GM23338 (cell line): ENCODE measurements around the gene SLC47A1. TPM values are rescaled to one million over a fixed set of nuclear protein-coding genes. Genes with fewer than 3 reads are reported as not detected.

Source experiments
- ATAC-seq: fragments of 200-7000 bp; cut with Tn5 transposase; 3 replicates; pipeline ENCODE4 v1.9.1; 2020
- DNase-seq: peaks from one replicate; pipeline ENCODE4 v3.0.0-alpha.2; 2015; ENCODE audit warnings: low spot score
- H2AFZ ChIP-seq: fragments of 200-600 bp; sonication (generic); 2 replicates; pipeline ENCODE4 v1.8.0; 2016; ENCODE audit warnings: antibody characterized with exemption, mild to moderate bottlenecking, moderate library complexity
- H3F3A ChIP-seq: fragments of 200-600 bp; sonication (generic); replicated peaks from 2 replicates; pipeline ENCODE4 v1.8.0; 2017; ENCODE audit warnings: antibody characterized with exemption, mixed run types, low read depth
- H3K27ac ChIP-seq: fragments of 200-600 bp; sonication (generic); 2 replicates; pipeline ENCODE4 v1.6.1; 2016; ENCODE audit warnings: low read depth
- H3K27me3 ChIP-seq: fragments of 200-600 bp; sonication (generic); 2 replicates; pipeline ENCODE4 v1.8.0; 2016; ENCODE audit warnings: mild to moderate bottlenecking, mixed run types, moderate library complexity; ENCODE audit not compliant: insufficient read depth
- H3K36me3 ChIP-seq: fragments of 200-600 bp; sonication (generic); 2 replicates; pipeline ENCODE4 v1.8.0; 2016; ENCODE audit warnings: mild to moderate bottlenecking; ENCODE audit not compliant: insufficient read depth
- H3K4me1 ChIP-seq: fragments of 200-600 bp; sonication (generic); 2 replicates; pipeline ENCODE4 v1.8.0; 2016; ENCODE audit warnings: mild to moderate bottlenecking, moderate library complexity; ENCODE audit not compliant: insufficient read depth
- H3K4me2 ChIP-seq: fragments of 200-600 bp; sonication (generic); 2 replicates; pipeline ENCODE4 v1.7.1; 2017; ENCODE audit warnings: mixed run types
- H3K4me3 ChIP-seq: fragments of 200-600 bp; sonication (generic); 2 replicates; pipeline ENCODE4 v1.6.1; 2016; ENCODE audit warnings: mixed run types
- H3K79me2 ChIP-seq: fragments of 200-600 bp; sonication (generic); replicated peaks from 2 replicates; pipeline ENCODE4 v1.8.0; 2017; ENCODE audit warnings: mild to moderate bottlenecking; ENCODE audit not compliant: insufficient read depth
- H3K9me2 ChIP-seq: fragments of 200-600 bp; sonication (generic); 2 replicates; pipeline ENCODE4 v1.8.0; 2017; ENCODE audit not compliant: insufficient read depth
- H4K20me1 ChIP-seq: fragments of 200-600 bp; sonication (generic); replicated peaks from 2 replicates; pipeline ENCODE4 v1.8.0; 2017; ENCODE audit warnings: mild to moderate bottlenecking; ENCODE audit not compliant: insufficient read depth
- H3K27ac Mint-ChIP-seq: 2 replicates; pipeline ENCODE4 v1.8.0; 2020; ENCODE audit warnings: inconsistent platforms, mild to moderate bottlenecking, moderate library complexity, mixed read lengths
- H3K27me3 Mint-ChIP-seq: 3 replicates; pipeline ENCODE4 v1.8.0; 2022; ENCODE audit warnings: low read depth, mild to moderate bottlenecking, moderate library complexity, mixed read lengths, inconsistent platforms; ENCODE audit not compliant: insufficient read depth, poor library complexity
- H3K36me3 Mint-ChIP-seq: 3 replicates; pipeline ENCODE4 v1.8.0; 2021; ENCODE audit warnings: low read depth, mild to moderate bottlenecking, inconsistent platforms, moderate library complexity, mixed read lengths
- H3K4me1 Mint-ChIP-seq: 3 replicates; pipeline ENCODE4 v1.8.0; 2020; ENCODE audit warnings: mild to moderate bottlenecking, inconsistent platforms, mixed read lengths
- H3K4me3 Mint-ChIP-seq: 3 replicates; pipeline ENCODE4 v1.8.0; 2021; ENCODE audit warnings: moderate library complexity, mild to moderate bottlenecking, inconsistent platforms, mixed read lengths
- H3K9me3 Mint-ChIP-seq: 3 replicates; pipeline ENCODE4 v1.8.0; 2020; ENCODE audit warnings: moderate library complexity, mild to moderate bottlenecking, inconsistent platforms, mixed read lengths
- CREB1 ChIP-seq: fragments of 250-450 bp; sonication (Bioruptor Pico); IDR thresholded peaks from 2 replicates; pipeline ENCODE4 v1.5.0; 2020; ENCODE audit warnings: low read depth, mild to moderate bottlenecking, moderate library complexity
- EZH2 ChIP-seq: fragments of 200-600 bp; sonication (generic); IDR thresholded peaks from one replicate; pipeline ENCODE4 v1.8.0; 2017; ENCODE audit warnings: antibody characterized with exemption, mild to moderate bottlenecking, low read depth; ENCODE audit not compliant: unreplicated experiment
- JUNB ChIP-seq: IDR thresholded peaks from one replicate; pipeline ENCODE4 v1.6.1; 2016; ENCODE audit warnings: antibody characterized with exemption; ENCODE audit not compliant: unreplicated experiment
- NANOG ChIP-seq: IDR thresholded peaks from 2 replicates; pipeline ENCODE4 v1.6.1; 2016; ENCODE audit warnings: antibody characterized with exemption, borderline replicate concordance
- POLR2AphosphoS5 ChIP-seq: IDR thresholded peaks from 2 replicates; pipeline ENCODE4 v1.6.1; 2016; ENCODE audit warnings: antibody characterized with exemption, low read depth
- ZNF114 ChIP-seq: fragments of 250-450 bp; sonication (Bioruptor Pico); IDR thresholded peaks from 2 replicates; pipeline ENCODE4 v1.5.0; 2020; ENCODE audit warnings: mild to moderate bottlenecking, moderate library complexity
- polyA plus RNA-seq: library from polyadenylated mRNA; unstranded; fragments of >200 nt; fragmentation: Nextera tagmentation; extraction: Ambion mirVana; gene quantifications from 2 replicates; pipeline ENCODE4 v1.2.1, GENCODE V29; 2016
- total RNA-seq: library from RNA; depleted of rRNA; stranded (reverse); fragments of >200 nt; shearing (Covaris generic); gene quantifications from 2 replicates; pipeline ENCODE4 v1.2.3, GENCODE V29; 2014
- TF ChIP-seq, protein P1 (sequence below), 2 experiments: fragments of 200-600 bp in 1 of 2; sonication (generic) in 1 of 2; conservative IDR thresholded peaks; 2 replicates each; pipeline versions ENCODE4 v1.5.1 to v1.6.1; 2016 to 2017; ENCODE audit warnings: antibody characterized with exemption in 2 of 2, low read depth in 2 of 2, mild to moderate bottlenecking in 2 of 2, moderate library complexity in 1 of 2
- TF ChIP-seq, protein P2 (sequence below): fragments of 250-450 bp; sonication (Bioruptor Pico); IDR thresholded peaks from 2 replicates; pipeline ENCODE4 v1.5.0; 2020; ENCODE audit warnings: mild to moderate bottlenecking, moderate library complexity

SLC47A1 gene
- total and polyA plus RNA-seq, 2 experiments from 2014 or later = 0.53 to 1.9 TPM

DNA sequence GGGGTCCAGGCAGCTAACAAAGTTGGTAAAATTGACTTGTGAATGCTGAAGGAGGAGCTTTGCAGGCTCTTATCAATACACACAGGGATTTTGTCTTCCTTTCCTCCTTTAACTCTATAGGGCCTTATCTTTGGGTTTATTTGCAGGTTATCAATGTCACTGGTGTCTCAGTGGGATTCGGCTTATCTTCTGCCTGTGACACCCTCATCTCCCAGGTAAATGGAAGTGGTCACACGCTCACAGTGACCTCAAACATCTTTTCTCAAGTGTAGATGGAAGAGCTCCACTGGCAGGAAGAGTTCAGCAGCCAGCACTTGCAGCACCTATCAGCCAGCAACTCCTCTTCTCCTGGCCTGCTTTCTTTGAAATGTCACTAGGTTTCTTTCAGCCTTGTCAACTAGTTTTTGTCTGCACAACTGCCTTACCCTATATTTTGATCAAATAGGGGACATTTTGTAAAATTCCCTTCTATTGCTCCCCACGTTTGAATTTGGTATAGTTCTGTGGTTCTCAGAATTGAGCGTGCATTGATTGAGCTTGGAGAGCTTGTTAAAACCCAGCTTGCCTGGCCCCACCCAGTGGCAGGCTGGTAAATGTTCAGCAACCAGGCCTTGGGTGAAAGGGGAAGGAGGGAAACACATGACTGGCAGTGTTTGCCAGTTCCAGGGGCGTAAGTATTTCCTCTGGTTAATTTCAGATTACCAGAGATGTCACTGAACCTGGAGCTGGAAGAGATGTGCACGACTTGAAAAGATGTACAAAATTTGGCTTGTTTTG is 12.8 kb downstream of the SLC47A1 start:
- no peak overlapping the region for H3K4me3 Mint-ChIP-seq
- Histone ChIP-seq H3K9me2 (no peaks in the 10 kb centered on the region), H3F3A (no peaks in the 10 kb centered on the region), H3K79me2 (no peaks in the 10 kb centered on the region), H4K20me1 (no peaks in the 10 kb centered on the region), H3K27ac (no peak overlapping the region), H3K27me3 (no peaks in the 10 kb centered on the region), H3K4me2 (no peak overlapping the region), H3K36me3 (no peaks in the 10 kb centered on the region), H3K4me3 (no peak overlapping the region), H3K4me1 (peaks cover 5% of the 10 kb centered on the region; the same call in 1 of the 2 replicates), H2AFZ (no peak overlapping the region)
- ATAC-seq (peak; percentile 69), DNase-seq (peak; percentile 36)
- peaks cover 6% of the 10 kb centered on the region for H3K27me3 Mint-ChIP-seq
- TF ChIP-seq, protein P1, sequence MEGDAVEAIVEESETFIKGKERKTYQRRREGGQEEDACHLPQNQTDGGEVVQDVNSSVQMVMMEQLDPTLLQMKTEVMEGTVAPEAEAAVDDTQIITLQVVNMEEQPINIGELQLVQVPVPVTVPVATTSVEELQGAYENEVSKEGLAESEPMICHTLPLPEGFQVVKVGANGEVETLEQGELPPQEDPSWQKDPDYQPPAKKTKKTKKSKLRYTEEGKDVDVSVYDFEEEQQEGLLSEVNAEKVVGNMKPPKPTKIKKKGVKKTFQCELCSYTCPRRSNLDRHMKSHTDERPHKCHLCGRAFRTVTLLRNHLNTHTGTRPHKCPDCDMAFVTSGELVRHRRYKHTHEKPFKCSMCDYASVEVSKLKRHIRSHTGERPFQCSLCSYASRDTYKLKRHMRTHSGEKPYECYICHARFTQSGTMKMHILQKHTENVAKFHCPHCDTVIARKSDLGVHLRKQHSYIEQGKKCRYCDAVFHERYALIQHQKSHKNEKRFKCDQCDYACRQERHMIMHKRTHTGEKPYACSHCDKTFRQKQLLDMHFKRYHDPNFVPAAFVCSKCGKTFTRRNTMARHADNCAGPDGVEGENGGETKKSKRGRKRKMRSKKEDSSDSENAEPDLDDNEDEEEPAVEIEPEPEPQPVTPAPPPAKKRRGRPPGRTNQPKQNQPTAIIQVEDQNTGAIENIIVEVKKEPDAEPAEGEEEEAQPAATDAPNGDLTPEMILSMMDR (conservative IDR thresholded peaks at IDR 0.05; ENCODE audit: low read depth in 2 of 2) = peak; percentile 23 to 46; a peak in 3 of 4 replicates
- no peak for TF ChIP-seq EZH2
- peaks cover 7% of the 10 kb centered on the region for H3K4me1 Mint-ChIP-seq
- no peak overlapping the region for H3K27ac Mint-ChIP-seq
- H3K36me3 Mint-ChIP-seq = no peaks in the 10 kb centered on the region
- H3K9me3 Mint-ChIP-seq = no peaks in the 10 kb centered on the region

DNA sequence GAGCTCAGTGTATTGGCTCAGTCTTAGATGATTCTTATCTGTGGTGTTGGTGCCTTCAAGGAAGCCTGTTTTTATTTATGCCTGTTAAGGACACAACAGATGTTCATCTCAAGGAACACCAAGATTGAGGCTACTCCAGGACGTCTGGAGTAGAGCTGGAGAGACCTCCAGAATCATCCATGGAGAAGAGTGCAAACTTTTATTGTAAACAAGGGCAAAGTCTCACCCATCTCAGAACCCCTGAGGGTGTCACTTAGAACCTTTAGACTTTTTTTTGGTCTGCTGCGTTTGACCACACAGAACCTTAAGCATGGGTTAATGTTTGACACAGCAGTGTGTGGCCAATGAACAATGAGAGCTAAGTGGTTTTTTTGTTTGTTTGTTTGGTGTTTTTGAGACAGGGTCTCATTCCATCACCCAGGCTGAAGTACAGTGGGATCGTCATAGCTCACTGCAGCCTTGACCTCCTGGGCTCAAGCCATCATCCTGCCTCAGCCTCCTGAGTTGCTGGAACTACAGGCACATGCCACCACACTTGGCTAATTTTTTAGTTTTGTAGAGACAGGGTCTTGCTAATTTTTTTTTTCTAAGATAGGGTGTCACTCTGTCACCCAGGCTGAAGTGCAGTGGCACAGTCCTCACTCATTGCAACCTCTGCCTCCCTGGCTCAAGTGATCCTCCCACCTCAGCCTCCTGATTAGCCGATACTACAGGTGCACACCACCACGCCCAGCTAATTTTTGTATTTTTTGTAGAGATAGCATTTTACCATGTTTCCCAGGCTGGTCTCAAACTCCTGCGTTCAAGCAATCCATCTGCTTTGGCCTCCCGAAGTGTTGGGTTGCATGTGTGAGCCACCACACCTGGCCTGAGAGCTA is 16.3 kb downstream of the SLC47A1 start:
- Mint-ChIP-seq H3K4me1 (peaks cover 7% of the 10 kb centered on the region), H3K27ac (no peak overlapping the region)
- no peak for TF ChIP-seq CREB1
- TF ChIP-seq JUNB = no peak
- TF ChIP-seq EZH2 = no peak
- TF ChIP-seq ZNF114 (CRISPR knock-in tag) = no peak
- no peak for TF ChIP-seq POLR2AphosphoS5
- TF ChIP-seq, protein P2, sequence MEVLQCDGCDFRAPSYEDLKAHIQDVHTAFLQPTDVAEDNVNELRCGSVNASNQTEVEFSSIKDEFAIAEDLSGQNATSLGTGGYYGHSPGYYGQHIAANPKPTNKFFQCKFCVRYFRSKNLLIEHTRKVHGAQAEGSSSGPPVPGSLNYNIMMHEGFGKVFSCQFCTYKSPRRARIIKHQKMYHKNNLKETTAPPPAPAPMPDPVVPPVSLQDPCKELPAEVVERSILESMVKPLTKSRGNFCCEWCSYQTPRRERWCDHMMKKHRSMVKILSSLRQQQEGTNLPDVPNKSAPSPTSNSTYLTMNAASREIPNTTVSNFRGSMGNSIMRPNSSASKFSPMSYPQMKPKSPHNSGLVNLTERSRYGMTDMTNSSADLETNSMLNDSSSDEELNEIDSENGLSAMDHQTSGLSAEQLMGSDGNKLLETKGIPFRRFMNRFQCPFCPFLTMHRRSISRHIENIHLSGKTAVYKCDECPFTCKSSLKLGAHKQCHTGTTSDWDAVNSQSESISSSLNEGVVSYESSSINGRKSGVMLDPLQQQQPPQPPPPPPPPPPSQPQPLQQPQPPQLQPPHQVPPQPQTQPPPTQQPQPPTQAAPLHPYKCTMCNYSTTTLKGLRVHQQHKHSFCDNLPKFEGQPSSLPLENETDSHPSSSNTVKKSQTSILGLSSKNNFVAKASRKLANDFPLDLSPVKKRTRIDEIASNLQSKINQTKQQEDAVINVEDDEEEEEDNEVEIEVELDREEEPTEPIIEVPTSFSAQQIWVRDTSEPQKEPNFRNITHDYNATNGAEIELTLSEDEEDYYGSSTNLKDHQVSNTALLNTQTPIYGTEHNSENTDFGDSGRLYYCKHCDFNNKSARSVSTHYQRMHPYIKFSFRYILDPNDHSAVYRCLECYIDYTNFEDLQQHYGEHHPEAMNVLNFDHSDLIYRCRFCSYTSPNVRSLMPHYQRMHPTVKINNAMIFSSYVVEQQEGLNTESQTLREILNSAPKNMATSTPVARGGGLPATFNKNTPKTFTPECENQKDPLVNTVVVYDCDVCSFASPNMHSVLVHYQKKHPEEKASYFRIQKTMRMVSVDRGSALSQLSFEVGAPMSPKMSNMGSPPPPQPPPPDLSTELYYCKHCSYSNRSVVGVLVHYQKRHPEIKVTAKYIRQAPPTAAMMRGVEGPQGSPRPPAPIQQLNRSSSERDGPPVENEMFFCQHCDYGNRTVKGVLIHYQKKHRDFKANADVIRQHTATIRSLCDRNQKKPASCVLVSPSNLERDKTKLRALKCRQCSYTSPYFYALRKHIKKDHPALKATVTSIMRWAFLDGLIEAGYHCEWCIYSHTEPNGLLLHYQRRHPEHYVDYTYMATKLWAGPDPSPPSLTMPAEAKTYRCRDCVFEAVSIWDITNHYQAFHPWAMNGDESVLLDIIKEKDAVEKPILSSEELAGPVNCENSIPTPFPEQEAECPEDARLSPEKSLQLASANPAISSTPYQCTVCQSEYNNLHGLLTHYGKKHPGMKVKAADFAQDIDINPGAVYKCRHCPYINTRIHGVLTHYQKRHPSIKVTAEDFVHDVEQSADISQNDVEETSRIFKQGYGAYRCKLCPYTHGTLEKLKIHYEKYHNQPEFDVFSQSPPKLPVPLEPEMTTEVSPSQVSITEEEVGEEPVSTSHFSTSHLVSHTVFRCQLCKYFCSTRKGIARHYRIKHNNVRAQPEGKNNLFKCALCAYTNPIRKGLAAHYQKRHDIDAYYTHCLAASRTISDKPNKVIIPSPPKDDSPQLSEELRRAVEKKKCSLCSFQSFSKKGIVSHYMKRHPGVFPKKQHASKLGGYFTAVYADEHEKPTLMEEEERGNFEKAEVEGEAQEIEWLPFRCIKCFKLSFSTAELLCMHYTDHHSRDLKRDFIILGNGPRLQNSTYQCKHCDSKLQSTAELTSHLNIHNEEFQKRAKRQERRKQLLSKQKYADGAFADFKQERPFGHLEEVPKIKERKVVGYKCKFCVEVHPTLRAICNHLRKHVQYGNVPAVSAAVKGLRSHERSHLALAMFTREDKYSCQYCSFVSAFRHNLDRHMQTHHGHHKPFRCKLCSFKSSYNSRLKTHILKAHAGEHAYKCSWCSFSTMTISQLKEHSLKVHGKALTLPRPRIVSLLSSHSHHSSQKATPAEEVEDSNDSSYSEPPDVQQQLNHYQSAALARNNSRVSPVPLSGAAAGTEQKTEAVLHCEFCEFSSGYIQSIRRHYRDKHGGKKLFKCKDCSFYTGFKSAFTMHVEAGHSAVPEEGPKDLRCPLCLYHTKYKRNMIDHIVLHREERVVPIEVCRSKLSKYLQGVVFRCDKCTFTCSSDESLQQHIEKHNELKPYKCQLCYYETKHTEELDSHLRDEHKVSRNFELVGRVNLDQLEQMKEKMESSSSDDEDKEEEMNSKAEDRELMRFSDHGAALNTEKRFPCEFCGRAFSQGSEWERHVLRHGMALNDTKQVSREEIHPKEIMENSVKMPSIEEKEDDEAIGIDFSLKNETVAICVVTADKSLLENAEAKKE = no peak
- no peak for TF ChIP-seq NANOG

More for the DNA sequence above, 16.3 kb downstream of the SLC47A1 start:
- DNase-seq = no peak
- Mint-ChIP-seq H3K27me3 (peaks cover 17% of the 10 kb centered on the region), H3K9me3 (no peaks in the 10 kb centered on the region), H3K4me3 (no peak overlapping the region), H3K36me3 (no peaks in the 10 kb centered on the region)
- H2AFZ ChIP-seq = no peak overlapping the region
- H3K9me2 ChIP-seq = no peaks in the 10 kb centered on the region
- no peaks in the 10 kb centered on the region for H3F3A ChIP-seq
- no peaks in the 10 kb centered on the region for H3K36me3 ChIP-seq
- no peaks in the 10 kb centered on the region for H4K20me1 ChIP-seq
- no peak overlapping the region for H3K4me3 ChIP-seq
- no peak overlapping the region for H3K27ac ChIP-seq
- ATAC-seq = no peak
- H3K4me2 ChIP-seq = no peak overlapping the region
- H3K27me3 ChIP-seq = no peaks in the 10 kb centered on the region
- H3K4me1 ChIP-seq = peaks cover 5% of the 10 kb centered on the region; the same call in 1 of the 2 replicates
- H3K79me2 ChIP-seq = no peaks in the 10 kb centered on the region
